Islet of Langerhans (tissue), 1 donor: ENCODE data around the gene RNASE11.
"Not testable (repeated sequence)": the region's sequence is repeated elsewhere in the genome, so short reads cannot be mapped to it uniquely, and the experiment has no call there.

ENCODE experiments used
- FAIRE-seq: peaks from one replicate; lab custom pipeline; 2011; peaks lifted over from hg19 to GRCh38; lab: Jason Lieb, UNC

The RNASE11 gene

GRCh38 chr14:20587489-20588154 is at the start of gene RNASE11:
RNASE11 (minus strand) TSS chr14:20588001.
- no peak for FAIRE-seq

GRCh38 chr14:20632831-20633691 is 45.3 kb upstream of the RNASE11 start:
- no peak for FAIRE-seq

GRCh38 chr14:20632448-20632830 is 44.6 kb upstream of the RNASE11 start:
- FAIRE-seq, result no peak

GRCh38 chr14:20631880-20632389 is 44.1 kb upstream of the RNASE11 start:
- no peak for FAIRE-seq

DNA sequence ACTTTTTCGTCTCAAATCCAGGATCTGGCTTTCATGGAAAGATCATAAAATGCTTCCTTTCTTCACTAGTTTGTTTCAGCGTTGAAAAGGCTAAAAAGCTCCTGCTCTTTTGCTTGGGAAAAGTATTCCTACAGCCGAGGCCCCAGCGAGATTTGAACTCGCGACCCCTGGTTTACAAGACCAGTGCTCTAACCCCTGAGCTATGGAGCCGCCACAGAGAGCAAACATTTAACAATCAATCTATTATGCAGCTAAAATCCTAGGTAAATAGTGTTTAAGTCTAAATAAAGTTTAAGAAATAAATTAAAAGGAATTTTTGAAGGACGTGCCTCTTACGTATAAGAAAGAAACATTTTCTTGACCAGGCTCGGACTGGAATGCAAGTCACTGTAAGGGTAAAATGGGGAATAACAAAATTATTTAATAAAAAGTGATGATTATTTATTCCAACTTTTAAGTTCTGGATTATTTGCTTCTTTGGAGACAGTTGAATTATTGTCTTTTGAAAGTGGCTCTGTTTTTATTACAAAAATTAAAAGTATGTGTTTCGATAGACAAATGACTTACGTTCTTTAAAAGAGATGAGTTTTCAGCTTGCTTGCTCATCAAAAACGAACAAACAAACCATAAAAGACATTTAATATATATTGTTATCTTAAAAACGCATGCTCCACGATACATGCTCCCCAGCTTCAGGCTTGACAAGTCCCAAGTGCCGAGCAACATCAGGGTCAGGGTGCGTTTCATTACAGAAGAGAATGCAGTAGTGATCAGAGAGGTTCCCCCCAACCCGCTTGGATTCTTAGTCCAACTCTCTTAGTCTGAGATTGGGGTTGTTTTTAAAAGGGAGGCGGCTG is 43.5 kb upstream of the RNASE11 start:
- no peak for FAIRE-seq

DNA sequence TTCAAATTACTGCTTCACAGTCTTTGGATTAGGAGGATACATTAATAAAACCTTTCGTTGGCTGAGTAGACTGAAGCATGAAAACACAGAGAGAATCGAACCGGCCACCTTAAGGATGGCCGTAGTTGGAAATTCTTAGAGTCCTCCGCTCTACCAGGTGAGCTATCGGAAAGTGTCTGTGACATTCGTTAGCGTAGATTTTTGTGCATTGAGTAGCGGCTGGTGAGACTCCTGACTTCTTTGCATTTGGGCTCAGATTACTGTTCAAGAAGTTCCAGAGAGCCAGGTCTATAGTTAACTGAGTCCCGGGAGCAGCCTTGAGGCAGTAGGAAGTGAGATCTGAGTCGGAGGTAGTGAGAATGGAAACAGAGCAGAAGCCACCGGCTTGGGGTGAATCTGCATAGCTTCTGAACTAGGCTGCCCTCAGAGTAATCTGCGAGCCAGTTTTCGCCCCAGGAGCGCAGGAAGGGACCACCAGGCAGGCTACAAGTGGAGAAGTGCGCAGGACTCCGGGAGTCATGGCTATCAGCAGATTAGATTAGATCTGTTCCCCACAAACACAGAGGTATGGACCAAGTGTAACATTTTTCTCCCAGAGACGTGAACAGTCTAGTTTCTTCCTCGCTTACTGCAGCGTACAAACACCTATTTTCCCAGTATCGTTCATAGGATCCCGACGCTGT is 42.7 kb upstream of the RNASE11 start:
- FAIRE-seq, result no peak

- no peak for FAIRE-seq
These were observed 40.5 kb upstream of the RNASE11 start for GRCh38 chr14:20628063-20628854.

- FAIRE-seq, result no peak
These were observed 39.7 kb upstream of the RNASE11 start for GRCh38 chr14:20627346-20628027.

- no peak for FAIRE-seq
These were observed 38.5 kb upstream of the RNASE11 start for GRCh38 chr14:20626274-20626673.

GRCh38 chr14:20624495-20625070 is 36.8 kb upstream of the RNASE11 start:
- no peak for FAIRE-seq

GRCh38 chr14:20623798-20624197 is 36.0 kb upstream of the RNASE11 start:
- no peak for FAIRE-seq

DNA sequence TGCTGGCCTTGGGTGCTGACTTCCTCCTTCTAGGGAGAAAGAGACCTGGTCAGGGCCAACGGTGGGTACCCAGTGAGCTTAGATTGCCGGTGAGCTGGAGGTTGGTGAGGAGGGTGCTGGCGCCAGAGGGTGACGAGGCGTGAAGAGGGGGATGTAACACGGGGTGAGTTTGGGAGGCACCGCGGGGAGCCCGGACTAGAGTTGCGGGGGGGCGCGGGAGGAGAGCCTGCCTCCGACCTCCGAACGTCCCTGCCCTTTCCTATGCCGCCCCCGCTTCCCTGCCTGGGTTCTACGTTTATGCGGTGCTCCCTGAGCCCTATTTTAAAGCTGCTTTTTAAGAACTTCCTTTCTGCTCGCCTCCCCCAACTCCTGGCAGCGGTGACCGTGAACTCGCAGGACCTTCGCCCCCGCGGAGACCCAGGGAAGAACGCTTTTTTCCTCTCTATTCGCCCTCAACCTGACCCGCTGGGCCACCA is 35.1 kb upstream of the RNASE11 start:
- FAIRE-seq, result no peak

- FAIRE-seq, result no peak
These were observed 33.1 kb upstream of the RNASE11 start for GRCh38 chr14:20620798-20621478.

DNA sequence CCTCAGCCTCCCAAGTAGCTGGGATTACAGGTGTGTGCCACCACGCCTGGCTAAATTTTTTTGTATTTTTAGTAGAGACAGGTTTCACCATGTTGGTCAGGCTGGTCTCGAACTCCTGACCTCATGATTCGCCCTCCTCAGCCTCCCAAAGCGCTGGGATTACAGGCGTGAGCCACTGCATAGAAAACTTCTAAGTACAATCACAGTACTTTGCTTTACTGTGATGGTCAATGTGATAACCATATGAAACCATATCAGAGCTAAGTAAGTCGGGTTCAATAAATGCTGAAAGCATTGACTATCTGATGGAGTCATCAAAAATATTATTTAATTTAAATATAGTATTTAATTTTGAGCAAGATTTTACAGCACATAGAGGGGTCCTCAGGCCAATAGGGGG is 31.9 kb upstream of the RNASE11 start:
- FAIRE-seq, result not testable (repeated sequence)

DNA sequence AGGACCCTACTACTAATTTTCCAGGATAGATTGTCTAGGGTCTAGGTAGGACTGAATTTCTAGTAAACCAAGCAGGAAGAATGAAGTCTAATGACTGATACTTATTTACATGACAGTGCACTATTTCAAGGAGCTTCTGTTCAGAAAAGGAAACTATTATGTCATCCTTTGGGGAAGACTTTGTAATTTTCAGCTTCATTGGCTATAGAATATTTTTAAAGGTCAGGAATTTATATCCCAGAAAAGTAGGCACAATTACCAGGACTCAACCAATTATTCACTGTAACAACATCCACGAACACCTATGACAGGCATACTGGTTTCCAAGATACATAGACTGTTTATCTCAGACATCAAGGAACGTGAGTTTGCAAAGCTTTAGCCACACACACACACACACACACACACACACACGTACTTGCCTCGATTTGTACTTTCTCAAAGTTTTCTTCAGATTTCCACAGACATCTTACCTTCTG is 30.5 kb upstream of the RNASE11 start:
- no peak for FAIRE-seq

DNA sequence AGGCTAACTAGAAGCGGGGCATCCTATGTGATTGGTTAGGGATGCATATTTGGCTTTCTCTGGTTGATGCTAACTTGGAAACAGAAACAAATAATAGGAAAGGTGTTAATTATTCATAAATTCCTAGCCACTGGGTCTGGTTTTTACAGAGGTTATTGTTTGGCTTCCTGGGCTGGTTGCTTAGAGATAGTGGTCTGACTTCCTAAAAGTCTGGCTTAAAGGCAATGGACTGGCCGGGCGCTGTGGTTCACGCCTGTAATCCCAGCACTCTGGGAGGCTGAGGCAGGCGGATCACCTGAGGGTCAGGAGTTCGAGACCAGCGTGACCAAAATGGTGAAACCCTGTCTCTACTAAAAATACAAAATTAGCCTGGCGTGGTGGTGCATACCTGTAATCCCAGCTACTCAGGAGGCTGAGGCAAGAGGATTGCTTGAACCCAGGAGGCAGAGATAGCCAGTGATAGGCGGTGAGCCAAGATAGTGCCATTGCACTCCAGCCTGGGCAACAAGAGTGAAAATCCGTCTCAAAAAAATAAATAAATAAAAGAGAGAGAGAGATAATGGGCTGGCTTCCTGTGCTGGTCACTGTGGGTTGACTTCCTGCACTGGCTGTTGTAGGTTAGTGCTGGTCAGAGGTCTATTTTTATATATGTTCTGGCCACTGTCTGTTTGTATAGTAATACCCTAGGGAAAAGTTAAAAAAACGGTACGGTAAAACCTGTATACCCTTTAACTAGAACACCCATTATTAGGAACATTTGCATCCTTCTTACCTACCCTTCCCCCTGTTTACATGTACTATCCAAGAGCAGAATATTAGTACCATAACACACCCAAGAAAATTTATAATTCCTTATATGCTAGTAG is 29.6 kb upstream of the RNASE11 start:
- no peak for FAIRE-seq

DNA sequence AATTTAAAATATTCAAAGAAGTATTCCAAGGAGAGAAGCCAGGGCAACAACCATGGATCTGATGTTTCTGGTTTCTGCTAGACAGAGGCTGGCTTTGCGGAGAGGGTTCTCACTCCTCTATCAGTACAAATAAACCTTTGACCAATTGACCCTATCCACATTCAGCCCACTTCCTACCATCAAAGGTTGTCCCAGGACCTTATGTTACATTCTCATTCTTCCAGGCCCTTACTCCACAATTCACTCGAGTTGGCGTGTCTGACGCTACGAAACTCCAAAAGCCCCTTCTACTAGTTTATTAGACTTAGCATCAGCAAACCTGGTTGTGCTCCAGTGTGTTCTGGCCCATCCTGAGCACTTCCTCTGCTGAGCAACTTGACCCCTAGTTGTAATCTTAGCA is 28.2 kb upstream of the RNASE11 start:
- no peak for FAIRE-seq
